Measurements from ENCODE around the gene TECPR2.

DNA sequence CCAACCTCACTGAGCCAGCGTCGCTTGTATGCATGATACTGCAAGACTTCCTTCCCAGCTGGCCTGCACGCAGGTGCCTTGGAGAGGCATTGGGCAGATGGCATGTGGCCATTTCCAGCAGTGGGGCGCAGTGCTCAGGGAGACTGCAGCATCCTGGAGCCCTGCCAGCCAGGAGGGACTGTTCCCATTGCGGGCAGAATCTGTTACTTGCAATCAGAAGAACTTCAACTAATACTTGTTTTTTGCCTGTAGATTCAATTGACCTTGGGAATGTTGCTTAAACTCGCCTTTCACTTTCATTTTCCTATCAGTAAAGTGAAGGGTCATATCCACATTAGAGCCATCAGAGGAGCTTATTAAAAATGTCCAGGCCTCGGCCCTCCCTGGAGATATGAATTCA lies 117.0 kb downstream of the TECPR2 start:
- TF ChIP-seq NFRKB (IDR thresholded peaks at IDR 0.05) = no peak
- no peak for TF ChIP-seq SUZ12 (IDR thresholded peaks at IDR 0.05)
- no peak for TF ChIP-seq BHLHE40 (IDR thresholded peaks at IDR 0.05; ENCODE audit: borderline replicate concordance)
- TF ChIP-seq ZNF384 (IDR thresholded peaks at IDR 0.05) = no peak
- TF ChIP-seq HDGF (IDR thresholded peaks at IDR 0.05; ENCODE audit: borderline replicate concordance) = no peak

All from HEK293T (cell line).